T-helper 2 cell (primary cell): Measurements from ENCODE around the gene ZDHHC8.

Experiments
- DNase-seq, 5 experiments: peaks; one replicate each; pipeline versions ENCODE4 v3.0.0 to v3.0.0-alpha.2; 2012 to 2022

ZDHHC8 gene

DNA sequence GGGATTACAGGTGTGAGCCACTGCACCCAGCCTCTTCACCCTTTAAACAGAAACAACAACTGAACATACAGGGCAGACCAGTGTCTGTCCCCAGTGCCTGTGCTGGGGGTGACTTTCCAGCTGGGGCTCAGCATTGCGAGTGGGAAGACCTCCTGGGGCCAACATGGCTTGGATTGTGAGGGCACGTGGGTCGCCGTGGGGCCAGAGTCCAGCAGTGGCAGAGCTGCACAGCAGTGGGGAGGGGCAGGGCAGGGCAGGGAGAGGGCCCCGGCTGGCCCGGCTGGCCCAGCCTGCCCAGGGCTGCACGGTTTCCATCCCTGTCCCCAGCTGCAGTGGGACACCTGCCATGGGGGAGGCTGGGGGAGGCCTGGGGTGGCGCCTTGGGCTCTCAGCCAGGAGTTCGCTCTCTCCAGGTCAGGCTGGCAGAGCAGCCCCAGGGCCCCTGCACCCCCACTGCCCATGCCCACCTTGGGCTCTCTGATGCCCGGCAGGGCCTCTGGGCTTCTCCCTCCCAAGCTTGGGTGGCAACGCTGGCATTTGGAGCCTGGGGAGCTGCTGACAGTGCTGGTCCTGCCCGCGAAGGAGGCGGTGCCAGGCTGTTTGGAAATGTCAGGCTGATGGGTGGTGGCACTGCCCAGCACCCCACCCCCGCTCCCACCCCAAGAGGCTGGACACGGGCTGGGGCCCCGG, 49.7 kb downstream of the ZDHHC8 start:
- DNase-seq: no peak

DNA sequence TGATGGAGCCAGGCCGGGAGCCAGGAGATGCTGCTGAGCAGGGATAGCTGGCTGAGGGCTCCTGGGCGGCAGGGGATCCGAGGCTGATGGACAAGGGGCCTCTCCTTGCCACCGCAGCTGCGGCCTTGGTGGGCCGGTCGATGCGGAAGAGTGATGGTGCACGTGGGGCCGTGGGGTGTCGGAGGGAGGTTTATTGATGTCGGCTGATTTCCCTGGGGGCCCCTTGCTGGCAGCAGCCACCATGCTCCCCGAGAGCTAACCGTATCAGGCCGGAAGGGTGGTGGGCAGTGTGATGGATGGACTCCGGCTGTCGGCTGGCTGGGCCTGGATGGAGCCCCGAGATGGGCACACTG, 50.3 kb downstream of the ZDHHC8 start:
- DNase-seq: no peak

DNA sequence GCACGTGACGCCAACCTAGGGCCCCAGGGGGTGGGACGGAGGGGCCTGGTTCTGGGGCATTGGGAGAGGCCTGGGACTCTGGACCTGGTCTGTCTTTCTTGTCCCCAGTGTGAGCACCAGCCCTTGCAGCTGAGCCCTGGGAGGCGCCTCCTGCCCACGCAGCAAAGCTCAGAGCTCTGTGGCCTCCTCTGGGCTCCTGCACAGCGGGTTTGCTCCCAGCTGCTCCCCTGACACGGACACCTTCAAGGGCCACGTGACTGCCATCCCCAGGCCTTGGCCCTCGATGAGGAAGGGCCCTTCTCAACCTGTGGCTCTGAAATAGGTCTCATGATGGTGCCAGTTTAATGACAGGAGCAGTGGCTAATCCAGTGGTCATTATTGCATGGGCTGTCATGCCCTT, 50.8 kb downstream of the ZDHHC8 start:
- DNase-seq: no peak

DNA sequence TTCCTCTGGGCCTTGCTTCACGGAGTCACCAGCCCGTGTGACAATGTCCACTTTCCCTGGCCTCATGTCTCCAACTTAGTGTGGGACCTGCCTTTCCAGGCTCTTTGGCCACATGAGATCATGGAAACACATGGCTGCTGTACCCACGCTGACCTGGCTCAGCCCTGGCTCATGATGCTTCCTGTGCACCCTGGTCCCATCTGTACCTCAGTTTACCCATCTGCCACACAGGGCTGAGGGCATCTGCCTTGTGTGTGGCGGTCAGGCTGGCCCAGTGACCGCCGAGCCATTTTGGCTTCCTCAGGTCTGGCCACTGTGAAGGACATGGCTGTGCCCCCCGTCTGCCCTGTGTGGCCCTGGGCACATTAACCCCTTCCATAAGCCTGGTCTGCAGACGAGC, 51.5 kb downstream of the ZDHHC8 start:
- DNase-seq: no peak

DNA sequence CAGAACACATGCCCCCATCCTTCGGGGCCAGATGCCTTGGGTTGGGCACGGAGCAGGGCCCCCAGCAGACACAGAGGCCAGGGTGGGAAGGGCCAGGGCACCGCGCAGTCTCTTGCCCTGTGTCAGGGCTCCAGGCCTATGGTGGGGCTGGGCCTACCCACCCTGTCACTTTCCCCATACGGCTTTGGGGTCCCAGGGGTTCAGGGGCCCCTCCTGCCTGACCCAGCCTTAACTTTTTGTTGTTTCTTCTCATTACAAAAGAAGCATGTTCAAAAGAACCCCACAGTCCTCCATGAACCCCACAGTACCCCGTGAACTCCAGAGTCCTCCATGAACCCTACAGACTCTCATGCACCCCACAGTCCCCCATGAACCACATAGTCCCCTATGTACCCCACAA, 52.2 kb downstream of the ZDHHC8 start:
- DNase-seq: no peak

DNA sequence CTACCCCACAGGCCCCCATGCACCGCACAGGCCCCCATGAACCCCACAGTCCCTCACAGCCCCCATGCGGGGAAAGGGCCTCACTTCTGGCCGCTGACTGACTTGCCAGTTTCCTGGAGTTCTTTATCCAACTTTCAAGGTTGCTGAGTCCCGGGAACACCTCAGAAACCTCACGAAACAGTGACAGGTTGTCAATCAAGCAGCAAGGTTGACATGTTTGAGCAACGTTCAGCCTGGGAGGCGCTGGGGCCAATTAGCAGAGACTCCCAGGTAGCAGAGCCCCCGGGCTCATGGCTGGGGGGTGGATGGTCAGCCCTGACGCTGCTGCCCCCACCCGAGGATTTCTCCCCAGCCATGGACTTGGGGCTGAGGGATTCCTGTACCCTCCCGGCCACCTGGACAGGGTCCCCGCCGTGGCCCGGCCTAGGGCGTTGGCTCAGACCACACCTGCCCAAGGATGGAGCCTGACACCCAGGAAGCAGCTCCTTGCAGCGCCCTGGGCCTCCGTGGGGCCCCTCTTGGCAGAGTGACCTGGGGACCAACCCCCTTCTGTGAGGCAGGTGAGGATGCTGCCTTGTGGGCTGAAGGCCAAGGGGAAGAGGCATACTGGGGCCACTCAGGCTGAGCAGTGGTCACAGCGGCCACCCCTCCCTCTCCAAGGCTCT, 53.0 kb downstream of the ZDHHC8 start:
- no peak for DNase-seq

DNA sequence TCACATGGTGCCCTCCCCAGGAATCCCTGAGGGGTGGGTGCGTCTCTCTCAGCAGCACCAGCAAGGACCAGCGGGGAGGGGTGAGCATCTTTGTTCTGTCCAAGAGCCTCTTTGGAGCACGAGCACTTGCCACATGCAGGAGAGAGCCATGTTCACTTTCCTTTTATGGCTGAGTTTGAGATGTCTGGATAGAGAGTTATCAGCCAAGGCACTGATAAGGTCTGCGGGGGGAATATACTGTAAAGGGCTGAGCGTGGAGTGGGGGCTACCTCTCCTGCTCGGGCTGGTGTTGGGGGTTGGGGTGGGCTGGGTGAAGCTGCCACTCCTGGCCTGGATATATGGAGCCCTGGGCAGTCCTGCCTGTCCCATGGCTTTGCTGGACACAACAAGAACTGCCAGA, 54.1 kb downstream of the ZDHHC8 start:
- no peak for DNase-seq

DNA sequence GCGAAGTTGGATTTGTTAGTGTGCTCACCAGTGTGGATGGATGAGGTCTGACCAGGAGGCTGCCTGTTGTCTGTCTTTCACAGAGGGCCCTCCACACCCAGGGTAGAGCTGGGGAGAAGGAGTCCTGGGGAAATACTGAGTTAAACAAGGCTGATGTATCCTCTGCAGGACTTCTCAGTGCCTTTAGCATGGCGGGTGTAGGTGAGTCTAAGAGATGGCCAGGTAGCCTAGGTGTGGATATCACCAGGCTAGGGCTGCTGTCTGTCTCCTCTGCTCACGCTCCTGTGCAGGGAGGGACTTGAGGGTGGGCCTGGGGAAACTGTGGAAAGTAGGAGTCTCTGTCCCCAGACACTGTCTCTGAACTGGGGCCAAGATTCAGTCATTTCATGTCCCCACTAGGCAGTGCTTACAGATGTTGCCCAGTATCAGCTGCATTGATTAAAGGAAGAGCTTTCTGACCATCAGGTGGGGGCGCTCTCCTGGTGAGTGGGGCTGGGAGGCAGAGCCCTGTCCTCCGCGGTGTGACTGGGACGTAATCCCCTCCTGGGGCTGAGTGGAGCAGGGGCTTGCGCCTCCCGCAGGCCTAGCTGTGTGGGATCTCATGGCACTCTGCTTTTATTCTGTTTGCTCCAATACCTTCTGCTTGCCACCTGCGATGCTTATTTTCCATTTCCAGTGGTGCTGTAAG, 54.7 kb downstream of the ZDHHC8 start:
- DNase-seq: no peak

DNA sequence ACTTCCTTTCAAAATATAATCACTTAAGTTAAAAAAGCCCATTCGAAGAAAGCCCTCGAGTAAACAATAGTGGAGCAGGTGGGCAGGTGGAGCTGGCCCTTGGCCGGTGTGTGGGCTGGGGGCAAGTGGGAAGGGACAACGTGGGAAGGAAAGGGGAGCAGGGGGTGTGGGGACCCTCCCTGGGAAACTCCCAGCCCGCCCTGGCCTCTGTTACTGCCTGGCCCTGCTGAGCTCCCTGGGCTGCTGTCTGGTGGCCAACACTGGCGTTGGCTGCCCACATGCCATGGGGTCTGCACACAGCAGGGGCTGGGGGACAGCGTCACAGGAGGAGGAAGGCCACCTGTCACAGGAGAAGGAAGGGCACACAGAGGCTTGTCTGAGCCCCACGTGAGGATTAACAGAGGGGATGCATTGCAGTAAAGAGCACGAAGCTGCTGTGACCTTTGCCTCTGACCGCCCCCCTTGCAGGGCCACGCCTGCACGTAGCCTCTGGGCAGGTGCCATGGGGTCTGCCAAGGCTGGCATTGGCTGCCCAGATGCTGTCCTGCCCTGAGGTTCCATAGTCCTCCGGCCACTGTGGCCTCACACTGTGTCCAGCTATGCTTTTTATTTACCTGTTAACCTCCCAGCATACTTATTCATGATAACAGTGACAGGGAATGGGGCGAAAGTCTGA, 55.4 kb downstream of the ZDHHC8 start:
- DNase-seq: no peak

DNA sequence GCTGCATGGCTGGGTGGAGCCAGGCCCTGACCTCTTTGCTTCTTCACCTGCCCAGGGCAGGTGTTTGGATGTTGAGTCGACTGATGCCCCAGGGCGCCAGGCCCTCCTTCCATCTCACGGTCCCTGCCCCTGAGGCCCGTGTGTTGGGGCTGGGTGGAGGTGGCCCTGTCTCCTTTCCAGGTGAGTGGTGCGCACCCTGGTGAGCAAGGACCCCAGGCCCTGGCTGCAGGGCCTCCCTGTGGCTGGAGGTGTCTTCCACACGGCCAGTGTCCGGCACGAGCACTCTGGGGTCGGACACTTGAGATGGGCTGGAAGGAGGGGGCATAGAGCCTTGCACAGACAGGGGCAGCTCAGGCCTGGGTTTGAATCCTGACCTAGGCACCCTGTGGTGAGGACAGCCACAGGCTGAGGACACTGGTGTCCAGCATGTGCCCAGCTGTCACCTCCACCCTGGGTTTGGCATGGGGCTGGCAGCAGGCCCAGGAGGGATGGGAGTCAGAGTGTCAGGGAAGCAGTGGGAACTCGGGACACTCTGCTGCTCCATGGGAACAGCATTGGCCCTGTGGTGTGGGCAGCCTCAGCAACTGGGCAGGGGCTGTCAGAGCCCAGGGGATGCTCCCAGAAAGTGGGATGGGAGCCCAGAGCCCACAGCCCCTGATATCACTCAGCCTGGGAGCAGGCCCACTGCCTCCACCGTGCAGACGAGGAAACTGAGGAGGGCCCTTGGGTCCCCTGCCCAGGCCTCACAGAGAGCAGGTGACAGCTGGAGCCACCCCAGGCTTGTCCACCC, 56.4 kb downstream of the ZDHHC8 start:
- no peak for DNase-seq

DNA sequence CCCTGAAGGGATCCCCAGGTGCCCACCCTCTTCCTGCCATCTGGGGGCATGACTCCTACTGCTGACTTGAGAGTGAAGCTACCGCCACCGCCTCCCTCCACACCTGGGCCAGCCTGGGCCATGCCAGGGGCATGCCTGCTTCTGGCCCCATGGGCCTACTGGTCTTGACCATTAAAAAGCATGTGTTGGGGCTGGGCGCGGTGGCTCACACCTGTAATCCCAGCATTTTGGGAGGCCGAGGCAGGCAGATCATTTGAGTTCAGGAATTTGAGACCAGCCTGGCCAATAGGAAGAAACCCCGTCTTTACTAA, 56.9 kb downstream of the ZDHHC8 start:
- DNase-seq: no peak

DNA sequence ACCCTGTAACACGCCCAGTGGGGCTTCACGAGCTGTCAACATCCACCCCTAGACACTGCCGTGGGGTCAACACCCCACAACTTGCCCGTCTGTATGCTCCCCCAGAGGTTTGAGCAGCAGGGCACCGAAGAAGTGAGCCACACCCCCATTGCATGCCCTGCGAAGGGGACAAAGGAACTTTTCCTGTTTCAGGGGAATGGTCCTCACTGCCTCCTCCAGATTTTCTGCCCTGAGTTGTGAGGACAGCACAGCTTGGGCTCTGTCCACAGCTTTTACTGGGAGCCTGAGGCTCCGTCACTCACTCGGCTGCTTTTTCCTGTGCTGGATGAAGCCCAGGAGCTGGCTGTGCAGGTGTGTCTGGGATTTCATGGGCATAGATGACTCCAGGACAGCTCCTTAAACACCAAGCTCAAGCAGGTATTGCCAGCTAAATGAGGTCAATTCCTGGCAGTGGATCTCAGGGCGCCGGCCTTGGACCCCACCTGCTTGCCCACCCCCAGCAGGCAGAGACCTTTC, 59.5 kb downstream of the ZDHHC8 start:
- DNase-seq: no peak

DNA sequence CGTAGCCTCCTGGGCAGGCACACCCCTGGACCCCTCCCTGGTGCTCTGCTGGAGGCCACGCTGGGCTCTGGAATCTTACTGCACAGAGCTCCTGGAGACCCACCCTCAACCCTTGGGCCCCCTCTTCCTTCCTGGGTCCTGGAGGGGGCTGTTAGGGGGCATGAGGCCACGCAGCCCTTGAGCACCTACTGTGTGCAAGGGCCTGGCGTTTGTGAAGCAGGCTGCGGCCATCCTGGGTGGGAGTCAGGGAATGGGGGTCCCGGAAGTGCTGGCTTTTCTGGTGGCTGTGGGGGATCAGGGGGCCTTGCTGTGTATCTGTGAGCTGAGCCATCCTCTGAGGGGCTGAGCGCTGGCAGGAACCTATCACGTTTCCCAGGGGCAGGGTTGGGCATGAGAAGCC, 60.2 kb downstream of the ZDHHC8 start:
- no peak for DNase-seq

DNA sequence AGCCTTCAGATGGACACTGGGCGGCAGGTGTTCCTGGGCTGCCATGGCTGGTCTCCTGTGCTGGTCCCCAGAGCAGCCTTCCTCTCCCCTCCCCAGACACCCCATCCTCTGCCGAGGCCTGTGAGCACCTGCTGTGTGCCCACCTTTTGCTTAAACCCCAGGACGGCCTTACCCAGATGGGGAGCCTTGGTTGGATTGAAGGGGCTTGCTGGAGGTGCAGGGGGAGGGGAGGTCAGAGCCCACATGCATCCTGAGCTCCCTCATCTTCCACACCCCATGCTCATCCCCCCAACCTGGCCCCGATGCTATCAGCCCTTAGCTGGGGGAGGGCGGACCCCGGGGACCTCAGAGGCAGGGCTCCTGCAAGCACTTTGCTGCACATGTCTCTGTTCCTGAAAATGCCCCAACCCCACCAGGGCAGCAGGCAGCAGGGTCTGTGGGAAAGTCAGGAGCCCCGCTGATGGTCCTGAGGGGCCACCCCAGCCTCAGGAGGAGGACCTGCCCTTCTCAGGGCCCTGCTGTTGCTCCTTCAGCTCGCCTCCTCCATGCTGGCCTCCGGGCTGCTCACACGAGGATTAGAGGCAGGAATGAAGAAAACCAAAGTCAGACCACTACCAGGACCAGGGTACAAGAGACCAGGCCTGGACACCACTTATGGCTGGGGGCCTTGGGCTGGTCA, 60.8 kb downstream of the ZDHHC8 start:
- no peak for DNase-seq

DNA sequence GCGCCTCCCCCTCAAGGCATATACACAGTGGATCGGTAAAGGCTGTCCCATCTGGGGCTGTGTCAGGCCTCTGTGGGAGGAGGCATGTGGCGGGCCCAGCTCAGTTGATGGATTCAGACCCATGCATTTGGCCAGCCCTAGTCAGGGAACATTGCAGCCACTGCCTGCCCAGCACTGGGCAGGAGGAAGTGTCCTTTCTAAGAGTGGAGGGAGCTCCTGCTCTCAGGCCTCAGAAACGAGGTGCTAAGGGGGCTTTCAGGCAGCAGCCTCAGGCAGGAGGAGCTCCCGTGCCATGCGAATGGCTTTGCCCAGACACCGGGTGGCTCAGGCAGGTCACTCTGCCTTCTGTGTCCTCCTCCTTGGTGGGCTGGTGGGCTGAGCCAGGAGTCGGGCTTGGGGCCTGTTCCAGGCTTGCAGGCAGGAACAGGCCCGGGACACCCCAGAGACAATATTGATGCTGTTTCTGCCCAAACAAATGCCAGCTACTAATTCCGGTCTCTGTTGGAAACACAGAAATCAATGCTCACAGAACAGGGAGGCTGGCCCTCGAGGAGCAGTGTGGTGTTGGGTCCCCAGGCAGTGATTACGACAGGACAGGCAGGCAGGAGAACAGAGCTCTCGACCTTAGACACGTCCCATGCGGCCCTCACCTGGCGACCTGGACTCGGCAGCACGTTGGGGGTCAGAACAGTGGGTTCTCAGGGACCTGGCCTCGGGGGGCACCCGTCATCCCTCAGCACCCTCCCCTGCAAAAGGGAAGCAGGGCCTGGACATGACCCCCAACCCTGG, 61.6 kb downstream of the ZDHHC8 start:
- no peak for DNase-seq

DNA sequence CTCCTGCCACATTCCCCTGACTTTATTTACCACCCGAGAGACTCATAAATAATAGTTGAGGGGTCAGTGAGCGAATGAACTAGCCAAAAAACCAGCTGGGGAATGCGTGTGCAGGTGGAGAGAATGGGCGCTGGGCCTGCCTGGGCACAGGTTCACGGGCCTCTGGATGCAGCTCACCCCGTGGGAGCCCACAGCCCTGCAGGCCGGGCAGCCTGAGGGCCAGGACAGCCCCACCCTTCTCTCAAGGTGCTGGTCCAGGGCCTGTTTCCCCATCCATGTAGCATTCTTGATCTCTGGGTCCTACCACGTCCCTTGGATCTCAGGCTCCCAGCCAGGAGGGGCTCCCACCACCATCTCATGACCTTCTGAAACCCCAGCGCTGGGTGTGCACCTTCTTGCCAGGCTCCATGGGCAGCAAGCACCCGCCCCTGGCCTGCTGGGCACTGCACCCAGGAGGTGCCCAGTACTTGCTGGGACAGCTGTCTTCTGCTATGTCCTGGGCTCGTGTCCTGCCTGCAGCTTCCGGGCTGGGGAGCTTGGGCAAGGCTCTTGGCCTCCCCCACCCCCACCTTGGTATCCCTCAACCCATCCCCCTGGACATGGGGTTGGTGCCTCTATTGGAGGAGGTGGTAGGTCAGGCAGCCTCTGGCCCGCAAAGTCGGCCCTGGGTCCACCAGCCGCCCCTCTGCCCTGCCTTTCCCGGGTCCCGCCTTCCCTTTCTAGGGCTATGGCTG, 62.3 kb downstream of the ZDHHC8 start:
- DNase-seq: no peak

DNA sequence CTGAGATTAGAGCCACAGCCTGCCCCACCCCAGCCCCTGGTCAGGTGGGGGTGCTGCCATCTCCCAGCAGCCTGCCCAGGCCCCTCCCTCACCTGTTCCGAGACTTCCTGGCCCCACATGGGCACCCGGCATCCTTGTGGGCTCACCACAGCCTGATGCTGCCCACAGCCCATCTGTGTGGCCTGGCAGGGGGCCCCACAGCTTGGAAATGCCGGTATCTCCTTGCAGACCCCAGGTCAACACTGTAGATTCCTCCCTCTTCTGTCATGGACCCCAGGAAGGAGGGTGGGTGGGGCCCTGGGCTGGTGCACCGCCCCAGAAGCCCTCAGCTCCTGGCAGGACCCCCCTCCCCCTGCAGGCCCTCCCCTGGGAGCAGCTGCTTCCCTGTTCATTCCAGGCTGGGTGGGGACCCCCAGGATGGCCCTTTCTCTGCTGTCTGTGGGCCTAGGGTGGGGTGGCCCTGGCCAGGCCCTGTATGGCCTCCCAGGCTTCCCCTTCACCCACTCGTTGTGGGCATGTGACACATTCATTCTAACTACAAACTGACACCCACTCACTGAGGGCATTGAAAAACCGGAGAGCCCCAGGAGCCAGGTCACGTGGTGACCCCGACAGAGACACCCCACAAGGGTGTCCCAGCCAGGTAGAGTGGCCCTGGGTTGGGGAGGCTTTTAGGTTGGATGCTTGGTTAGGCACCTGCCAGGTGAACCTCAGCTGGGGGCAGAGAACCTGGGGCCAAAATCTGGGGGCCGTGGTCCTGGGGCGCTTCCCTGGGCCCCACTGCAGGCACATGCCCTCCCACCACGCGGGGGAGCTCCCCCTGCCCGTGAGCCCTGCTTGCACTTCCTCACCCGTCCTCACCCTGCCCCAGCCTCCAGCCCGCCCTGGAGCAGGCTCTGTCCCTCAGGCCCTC, 63.3 kb downstream of the ZDHHC8 start:
- no peak for DNase-seq

DNA sequence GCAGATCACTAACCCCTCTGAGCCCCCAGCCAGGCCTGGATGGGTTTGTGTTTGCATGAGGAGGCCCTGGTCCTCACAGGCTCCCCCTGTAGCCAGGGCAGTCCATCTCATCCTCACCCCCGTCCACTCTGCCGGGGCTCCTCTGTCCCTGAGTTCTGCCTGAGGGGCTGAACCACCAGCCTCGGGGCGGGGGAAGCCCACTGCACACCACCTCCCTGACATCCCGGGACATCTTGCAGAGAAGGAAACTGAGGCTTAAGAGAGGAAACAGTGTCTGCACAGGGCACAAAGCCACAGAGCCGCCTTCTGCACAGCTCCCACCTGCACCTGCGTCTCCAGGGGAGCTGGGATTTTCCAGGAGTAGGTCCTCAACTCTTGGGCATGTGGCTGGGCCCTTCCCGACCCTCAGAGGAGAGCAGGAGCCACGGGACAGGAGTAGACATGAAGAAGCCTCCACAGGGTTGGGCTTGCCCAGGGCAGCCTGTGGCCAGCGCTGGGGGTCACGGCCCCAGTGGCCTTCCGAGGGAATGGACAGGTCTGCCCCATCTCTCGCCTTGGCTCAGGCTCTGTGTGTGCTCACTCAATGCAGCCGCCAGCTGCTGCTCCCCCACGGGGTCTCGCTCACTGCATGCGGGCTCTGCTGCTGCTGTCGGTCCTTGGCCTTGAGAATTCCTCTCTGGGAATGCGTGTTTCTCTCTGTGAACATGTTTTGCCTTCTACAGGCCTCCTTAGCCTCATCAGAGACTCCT, 64.7 kb downstream of the ZDHHC8 start:
- DNase-seq: no peak
